GM21515 (cell line): ENCODE measurements around the gene APC.
"Not testable (repeated sequence)": the region's sequence is repeated elsewhere in the genome, so short reads cannot be mapped to it uniquely, and the experiment has no call there.

ENCODE experiments used
- ATAC-seq: cut with Tn5 transposase; IDR thresholded peaks from one replicate; pipeline ENCODE4 v1.9.1; 2021; ENCODE audit not compliant: unreplicated experiment

APC gene

GRCh38 chr5:112713206-112713605 lies 24.5 kb upstream of the APC start:
- ATAC-seq, result no peak

- not testable (repeated sequence) for ATAC-seq
These were observed 20.8 kb upstream of the APC start for GRCh38 chr5:112716895-112717294.

GRCh38 chr5:112717506-112718082 lies 20.1 kb upstream of the APC start:
- no peak for ATAC-seq

- ATAC-seq, result no peak
These were observed 19.3 kb upstream of the APC start for GRCh38 chr5:112718344-112718743.

GRCh38 chr5:112720576-112720975 lies 17.1 kb upstream of the APC start:
- no peak for ATAC-seq

GRCh38 chr5:112724901-112725300 lies 12.8 kb upstream of the APC start:
- ATAC-seq, result no peak

GRCh38 chr5:112729630-112730029 lies 8.1 kb upstream of the APC start:
- no peak for ATAC-seq

GRCh38 chr5:112732131-112732530 lies 5.6 kb upstream of the APC start:
- ATAC-seq, result no peak

- ATAC-seq, result no peak
These were observed 4.1 kb upstream of the APC start for GRCh38 chr5:112733586-112733985.

GRCh38 chr5:112734597-112734996 lies 3.1 kb upstream of the APC start:
- ATAC-seq, result no peak

- no peak for ATAC-seq
These were observed 2.0 kb upstream of the APC start for GRCh38 chr5:112735702-112736101.

GRCh38 chr5:112737070-112737462 lies 619 bp upstream of the APC start:
- peak; percentile 3 for ATAC-seq

GRCh38 chr5:112738191-112738560 lies 491 bp downstream of the APC start:
- ATAC-seq, result no peak

GRCh38 chr5:112742424-112742823 lies 4.7 kb downstream of the APC start:
- ATAC-seq, result no peak

- ATAC-seq, result no peak
These were observed 5.9 kb downstream of the APC start for GRCh38 chr5:112743631-112744030.

GRCh38 chr5:112752335-112752734 lies 14.7 kb downstream of the APC start:
- no peak for ATAC-seq

GRCh38 chr5:112755703-112756102 lies 18.0 kb downstream of the APC start:
- ATAC-seq, result no peak

GRCh38 chr5:112757468-112758208 lies 20.0 kb downstream of the APC start:
- peak; percentile 89 for ATAC-seq

- no peak for ATAC-seq
These were observed 21.0 kb downstream of the APC start for GRCh38 chr5:112758676-112759075.

- ATAC-seq, result no peak
These were observed 24.6 kb downstream of the APC start for GRCh38 chr5:112762113-112762810.

- no peak for ATAC-seq
These were observed 25.5 kb downstream of the APC start for GRCh38 chr5:112763165-112763564.

GRCh38 chr5:112772124-112772523 lies 34.4 kb downstream of the APC start:
- ATAC-seq, result no peak
